ENCODE measurements around the gene CYP3A4.
"Not testable (repeated sequence)": the region's sequence is repeated elsewhere in the genome, so short reads cannot be mapped to it uniquely, and the experiment has no call there.

DNA sequence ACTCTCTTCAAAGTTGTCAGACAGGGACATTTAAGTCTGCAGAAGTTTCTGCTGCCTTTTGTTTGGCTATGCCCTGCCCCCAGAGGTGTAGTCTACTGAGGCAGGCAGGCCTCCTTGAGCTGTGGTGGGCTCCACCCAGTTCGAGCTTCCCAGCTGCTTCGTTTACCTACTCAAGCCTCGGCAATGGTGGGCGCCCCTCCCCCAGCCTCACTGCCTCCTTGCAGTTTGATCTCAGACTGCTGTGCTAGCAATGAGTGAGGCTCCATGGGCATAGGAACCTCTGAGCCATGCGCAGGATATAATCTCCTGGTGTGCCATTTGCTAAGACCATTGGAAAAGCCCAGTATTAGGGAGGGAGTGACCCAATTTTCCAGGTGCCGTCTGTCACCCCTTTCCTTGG is 19.1 kb upstream of the CYP3A4 start:
- not testable (repeated sequence) for TF ChIP-seq POLR2A, POLR2AphosphoS5 (IDR thresholded peaks at IDR 0.05; ENCODE audit: low read depth, low read length)

Measured in GM12892 (cell line).